Measurements from ENCODE around the gene ADI1. TPM values are rescaled to one million over a fixed set of nuclear protein-coding genes. Genes with fewer than 3 reads are reported as not detected.
"Not testable (repeated sequence)": the region's sequence is repeated elsewhere in the genome, so short reads cannot be mapped to it uniquely, and the experiment has no call there.

The ADI1 gene
- total and polyA plus RNA-seq, 2 experiments from 2014 or later: 106 to 204 TPM

DNA sequence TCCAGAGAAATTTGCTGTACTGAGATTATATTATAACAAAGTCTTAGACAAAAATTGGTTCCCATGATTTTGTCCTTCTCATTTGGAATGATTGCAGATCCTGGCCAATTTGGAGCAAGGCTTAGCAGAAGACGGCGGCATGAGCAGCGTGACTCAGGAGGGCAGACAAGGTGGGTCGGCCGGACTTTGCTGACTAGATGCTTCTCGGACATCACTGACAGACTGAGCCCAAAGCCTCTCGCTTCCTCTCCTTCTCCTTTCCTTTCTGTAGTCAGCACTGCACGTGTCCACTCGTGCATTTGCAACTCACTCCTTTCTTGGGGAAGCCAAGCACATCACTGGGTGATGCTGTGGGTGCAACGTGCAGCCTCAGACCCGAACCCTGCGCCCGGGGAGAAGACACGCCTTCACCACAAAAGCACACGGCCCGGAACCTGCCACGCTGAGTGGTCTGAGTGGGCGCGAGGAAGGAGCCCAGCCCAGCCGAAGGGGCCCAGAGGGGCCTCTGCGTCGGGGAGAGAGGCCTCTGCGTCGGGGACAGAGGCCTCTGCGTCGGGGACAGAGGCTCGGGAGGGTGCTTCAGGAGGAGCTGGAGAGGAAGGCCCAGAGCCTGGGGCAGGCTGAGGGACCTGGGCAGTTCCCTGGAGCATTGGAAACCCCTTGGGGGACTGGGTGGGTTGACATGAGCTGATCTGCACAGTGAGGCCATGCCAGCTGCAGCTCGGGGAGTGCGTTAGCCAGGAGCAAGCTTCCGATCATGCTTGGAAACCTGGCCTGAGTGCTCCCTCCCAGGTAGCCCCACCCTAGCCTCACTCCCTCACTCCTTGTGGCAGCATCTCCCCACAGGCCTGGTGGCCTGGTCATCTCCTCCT is 61.6 kb downstream of the ADI1 start:
- WGBS (ENCODE audit: low lambda C conversion rate, missing lambda C conversion rate): 95% methylated on average over 29 of the region's 30 CpGs
- no peak for DNase-seq (ENCODE audit: low spot score)
- no peak overlapping the region for H3K4me3 ChIP-seq

DNA sequence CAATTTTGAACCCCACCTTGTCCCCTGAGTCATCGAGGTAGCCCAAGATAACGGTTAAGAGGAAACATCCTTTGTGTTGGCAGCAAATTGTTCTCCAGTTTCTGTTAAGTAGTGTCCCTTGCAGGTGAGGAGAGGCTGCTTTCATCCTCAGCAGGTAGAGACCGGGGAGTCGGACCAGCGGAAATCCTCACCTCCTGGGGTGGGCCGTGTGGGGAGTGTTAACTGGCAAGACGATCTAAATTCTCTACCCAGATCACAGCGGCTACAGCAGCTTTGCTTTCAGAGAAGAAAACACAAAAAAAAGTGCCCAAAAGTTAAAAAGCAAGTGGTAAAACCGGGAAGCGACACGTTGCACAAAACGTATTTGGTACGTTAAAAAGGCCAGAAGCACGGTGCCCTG is 63.2 kb downstream of the ADI1 start:
- no peaks in the 10 kb centered on the region for H3K4me1 ChIP-seq (ENCODE audit: insufficient read depth)
- no peak for DNase-seq (ENCODE audit: low spot score)
- H3K9me2 ChIP-seq (replicated peaks; ENCODE audit: insufficient read depth): no peaks in the 10 kb centered on the region
- 98% methylated on average over 14 of the region's 14 CpGs for WGBS (ENCODE audit: low lambda C conversion rate, missing lambda C conversion rate)
- H3K9me3 ChIP-seq (ENCODE audit: low read depth): no peaks in the 10 kb centered on the region
- H3K36me3 ChIP-seq (replicated peaks; ENCODE audit: insufficient read depth, low read depth): no peaks in the 10 kb centered on the region
- no peak overlapping the region for H3K4me3 ChIP-seq
- no peaks in the 10 kb centered on the region for H3K27me3 ChIP-seq
- no peak overlapping the region for H3K27ac ChIP-seq
- no peaks in the 10 kb centered on the region for H4K20me1 ChIP-seq (ENCODE audit: insufficient read depth, poor library complexity, severe bottlenecking)
- H2AFZ ChIP-seq: no peak overlapping the region
- TF ChIP-seq EZH2 (IDR thresholded peaks at IDR 0.05; ENCODE audit: borderline replicate concordance) (no peak), EZH2phosphoT487 (IDR thresholded peaks at IDR 0.05; ENCODE audit: low read depth, severe bottlenecking, unreplicated experiment) (no peak), CTCF (IDR thresholded peaks at IDR 0.05; ENCODE audit: poor library complexity) (no peak)
- H3K79me2 ChIP-seq: no peaks in the 10 kb centered on the region
- no peak overlapping the region for H3K4me2 ChIP-seq

More for the DNA sequence above, 61.6 kb downstream of the ADI1 start:
- no peaks in the 10 kb centered on the region for H3K9me3 ChIP-seq (ENCODE audit: low read depth)
- no peaks in the 10 kb centered on the region for H3K9me2 ChIP-seq (replicated peaks; ENCODE audit: insufficient read depth)
- no peak overlapping the region for H3K27ac ChIP-seq
- H3K79me2 ChIP-seq: no peaks in the 10 kb centered on the region
- no peak overlapping the region for H3K4me2 ChIP-seq
- no peak overlapping the region for H2AFZ ChIP-seq
- no peaks in the 10 kb centered on the region for H3K36me3 ChIP-seq (replicated peaks; ENCODE audit: insufficient read depth, low read depth)
- TF ChIP-seq EZH2phosphoT487 (IDR thresholded peaks at IDR 0.05; ENCODE audit: low read depth, severe bottlenecking, unreplicated experiment): no peak
- no peak for TF ChIP-seq EZH2 (IDR thresholded peaks at IDR 0.05; ENCODE audit: borderline replicate concordance)
- no peak for TF ChIP-seq CTCF (IDR thresholded peaks at IDR 0.05; ENCODE audit: poor library complexity)
- no peaks in the 10 kb centered on the region for H3K27me3 ChIP-seq
- H4K20me1 ChIP-seq (ENCODE audit: insufficient read depth, poor library complexity, severe bottlenecking): no peaks in the 10 kb centered on the region
- H3K4me1 ChIP-seq (ENCODE audit: insufficient read depth): no peaks in the 10 kb centered on the region

DNA sequence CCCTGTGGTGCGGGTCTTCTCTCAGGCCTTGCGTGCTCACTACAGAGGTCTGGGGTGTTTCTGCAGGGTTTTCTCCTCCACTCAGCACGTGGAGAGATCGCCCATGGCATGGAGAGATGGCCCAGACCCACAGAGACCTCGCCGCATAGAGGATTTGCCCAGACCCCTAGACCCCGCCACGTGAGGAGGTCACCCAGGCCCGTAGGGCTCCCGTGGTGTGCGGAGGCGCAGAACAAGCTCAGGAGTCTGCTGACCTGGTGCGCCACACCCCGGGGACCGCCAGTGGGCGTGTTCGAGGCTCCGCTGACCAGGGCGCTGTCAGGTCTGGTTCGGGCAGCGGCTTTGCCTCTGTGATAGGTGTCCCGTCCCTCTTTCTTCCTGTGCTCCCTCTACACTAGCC is 64.5 kb downstream of the ADI1 start:
- TF ChIP-seq CTCF (IDR thresholded peaks at IDR 0.05; ENCODE audit: poor library complexity): no peak
- TF ChIP-seq EZH2 (IDR thresholded peaks at IDR 0.05; ENCODE audit: borderline replicate concordance): no peak
- TF ChIP-seq EZH2phosphoT487 (IDR thresholded peaks at IDR 0.05; ENCODE audit: low read depth, severe bottlenecking, unreplicated experiment): no peak
- Histone ChIP-seq H2AFZ (no peak overlapping the region), H3K9me3 (ENCODE audit: low read depth) (no peaks in the 10 kb centered on the region), H3K4me1 (ENCODE audit: insufficient read depth) (no peaks in the 10 kb centered on the region), H4K20me1 (ENCODE audit: insufficient read depth, poor library complexity, severe bottlenecking) (no peaks in the 10 kb centered on the region), H3K36me3 (replicated peaks; ENCODE audit: insufficient read depth, low read depth) (no peaks in the 10 kb centered on the region), H3K4me3 (no peak overlapping the region), H3K27me3 (no peaks in the 10 kb centered on the region), H3K27ac (no peak overlapping the region), H3K9me2 (replicated peaks; ENCODE audit: insufficient read depth) (no peaks in the 10 kb centered on the region), H3K79me2 (no peaks in the 10 kb centered on the region), H3K4me2 (no peak overlapping the region)
- DNase-seq (ENCODE audit: low spot score): no peak
- WGBS (ENCODE audit: low lambda C conversion rate, missing lambda C conversion rate): 99% methylated on average over 22 of the region's 22 CpGs

- H2AFZ ChIP-seq; H3K27ac ChIP-seq; H3K4me2 ChIP-seq; DNase-seq (ENCODE audit: low spot score); H3K4me3 ChIP-seq; H3K9me3 ChIP-seq (ENCODE audit: low read depth); H3K9me2 ChIP-seq (replicated peaks; ENCODE audit: insufficient read depth); H3K4me1 ChIP-seq (ENCODE audit: insufficient read depth); H3K36me3 ChIP-seq (replicated peaks; ENCODE audit: insufficient read depth, low read depth); H3K79me2 ChIP-seq; H3K27me3 ChIP-seq; H4K20me1 ChIP-seq (ENCODE audit: insufficient read depth, poor library complexity, severe bottlenecking): not testable (repeated sequence)
- WGBS (ENCODE audit: low lambda C conversion rate, missing lambda C conversion rate): 96% methylated on average over 5 of the region's 6 CpGs
These were observed 65.3 kb downstream of the ADI1 start for GRCh38 chr2:3454005-3454404.
